Vagina (tissue), 2 donors: ENCODE results near the gene LHPP.

Experiments used
- POLR2A ChIP-seq, 2 donors: fragments of 450-650 bp; IDR thresholded peaks; one replicate each; pipeline ENCODE4 v1.6.1; 2017; ENCODE audit warnings: antibody characterized with exemption in 2 of 2, mild to moderate bottlenecking in 2 of 2, moderate library complexity in 2 of 2
- TF ChIP-seq, protein P1 (sequence below), 3 experiments: fragments of 450-650 bp in 2 of 3; fragments of 200-600 bp in 1 of 3; sonication (generic) in 1 of 3; IDR thresholded peaks; one replicate each; pipeline ENCODE4 v1.5.1; 2017 to 2019; ENCODE audit warnings: antibody characterized with exemption in 3 of 3, mild to moderate bottlenecking in 2 of 3, moderate library complexity in 2 of 3

DNA sequence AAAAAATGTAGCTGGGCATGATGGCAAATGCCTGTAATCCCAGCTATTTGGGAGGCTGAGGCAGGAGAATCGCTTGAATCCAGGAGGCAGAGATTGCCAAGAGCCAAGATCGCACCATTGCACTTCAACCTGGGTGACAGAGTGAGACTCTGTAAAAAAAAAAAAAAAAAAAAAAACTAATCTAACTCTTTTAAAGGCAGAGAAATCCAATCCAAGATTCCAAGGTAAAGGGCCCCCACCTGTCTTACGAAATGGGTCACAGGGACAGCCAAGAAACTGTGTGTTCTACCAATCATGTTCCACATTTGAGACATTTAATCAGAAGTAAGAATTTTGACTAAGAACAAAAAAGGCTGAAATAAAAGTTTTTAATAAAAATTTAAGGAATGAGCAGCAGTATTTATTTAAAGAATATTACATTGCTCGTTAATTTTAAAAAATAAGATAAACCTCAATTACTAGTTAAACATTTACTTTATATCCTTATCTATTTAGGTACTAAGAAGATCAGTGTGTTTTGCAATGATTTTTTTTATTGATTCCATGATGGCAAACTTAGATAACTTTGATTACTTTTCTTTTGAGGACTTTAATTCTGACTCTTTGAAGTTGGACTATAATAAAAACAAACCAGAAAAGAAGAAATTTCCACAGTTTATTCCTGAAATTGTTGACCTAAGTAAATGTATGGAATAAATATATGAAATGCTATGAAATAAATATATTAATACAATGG lies 36.2 kb upstream of the LHPP start:
- TF ChIP-seq, protein P1, sequence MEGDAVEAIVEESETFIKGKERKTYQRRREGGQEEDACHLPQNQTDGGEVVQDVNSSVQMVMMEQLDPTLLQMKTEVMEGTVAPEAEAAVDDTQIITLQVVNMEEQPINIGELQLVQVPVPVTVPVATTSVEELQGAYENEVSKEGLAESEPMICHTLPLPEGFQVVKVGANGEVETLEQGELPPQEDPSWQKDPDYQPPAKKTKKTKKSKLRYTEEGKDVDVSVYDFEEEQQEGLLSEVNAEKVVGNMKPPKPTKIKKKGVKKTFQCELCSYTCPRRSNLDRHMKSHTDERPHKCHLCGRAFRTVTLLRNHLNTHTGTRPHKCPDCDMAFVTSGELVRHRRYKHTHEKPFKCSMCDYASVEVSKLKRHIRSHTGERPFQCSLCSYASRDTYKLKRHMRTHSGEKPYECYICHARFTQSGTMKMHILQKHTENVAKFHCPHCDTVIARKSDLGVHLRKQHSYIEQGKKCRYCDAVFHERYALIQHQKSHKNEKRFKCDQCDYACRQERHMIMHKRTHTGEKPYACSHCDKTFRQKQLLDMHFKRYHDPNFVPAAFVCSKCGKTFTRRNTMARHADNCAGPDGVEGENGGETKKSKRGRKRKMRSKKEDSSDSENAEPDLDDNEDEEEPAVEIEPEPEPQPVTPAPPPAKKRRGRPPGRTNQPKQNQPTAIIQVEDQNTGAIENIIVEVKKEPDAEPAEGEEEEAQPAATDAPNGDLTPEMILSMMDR (IDR thresholded peaks at IDR 0.05) = no peak
- TF ChIP-seq POLR2A (IDR thresholded peaks at IDR 0.05) = no peak
